GM12874 (cell line): ENCODE results near the gene GTPBP6.

Experiments
- TF ChIP-seq, protein P1 (sequence below): IDR thresholded peaks from 2 replicates; pipeline ENCODE4 v1.5.1; 2011; ENCODE audit warnings: low read depth, mild to moderate bottlenecking, control low read depth, low read length, moderate library complexity; ENCODE audit not compliant: insufficient read depth

The GTPBP6 gene

DNA sequence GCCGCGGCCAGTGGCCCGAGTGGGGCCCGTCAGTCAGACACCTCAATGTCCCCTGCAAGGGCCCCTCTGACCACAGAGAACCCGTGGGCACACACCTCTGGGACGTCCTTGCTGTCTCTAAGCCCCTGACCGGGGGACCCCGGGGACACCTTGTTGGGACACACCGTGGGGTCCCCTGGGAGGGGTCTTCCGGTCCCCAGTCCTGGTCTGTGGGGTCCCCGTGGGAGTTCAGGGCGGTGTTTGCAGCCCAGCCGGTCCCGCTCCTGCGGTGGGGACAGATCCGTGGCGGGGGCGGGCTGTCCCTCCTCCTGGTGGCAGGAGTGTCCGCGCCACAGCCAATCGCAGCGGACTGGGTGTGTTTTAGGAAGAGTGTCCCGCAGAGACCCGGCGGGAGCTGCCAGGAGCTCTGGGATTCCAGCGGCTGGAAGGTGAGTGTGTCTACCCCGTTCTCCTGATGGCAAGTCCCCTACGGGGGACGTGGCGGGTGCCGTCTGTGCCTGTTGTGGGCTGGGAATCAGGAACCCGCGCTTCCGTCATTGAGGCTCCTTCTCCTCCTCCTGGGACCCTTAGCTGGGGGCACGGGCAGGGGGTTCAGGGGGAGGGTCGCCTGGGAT lies 42.5 kb downstream of the GTPBP6 start:
- TF ChIP-seq, protein P1, sequence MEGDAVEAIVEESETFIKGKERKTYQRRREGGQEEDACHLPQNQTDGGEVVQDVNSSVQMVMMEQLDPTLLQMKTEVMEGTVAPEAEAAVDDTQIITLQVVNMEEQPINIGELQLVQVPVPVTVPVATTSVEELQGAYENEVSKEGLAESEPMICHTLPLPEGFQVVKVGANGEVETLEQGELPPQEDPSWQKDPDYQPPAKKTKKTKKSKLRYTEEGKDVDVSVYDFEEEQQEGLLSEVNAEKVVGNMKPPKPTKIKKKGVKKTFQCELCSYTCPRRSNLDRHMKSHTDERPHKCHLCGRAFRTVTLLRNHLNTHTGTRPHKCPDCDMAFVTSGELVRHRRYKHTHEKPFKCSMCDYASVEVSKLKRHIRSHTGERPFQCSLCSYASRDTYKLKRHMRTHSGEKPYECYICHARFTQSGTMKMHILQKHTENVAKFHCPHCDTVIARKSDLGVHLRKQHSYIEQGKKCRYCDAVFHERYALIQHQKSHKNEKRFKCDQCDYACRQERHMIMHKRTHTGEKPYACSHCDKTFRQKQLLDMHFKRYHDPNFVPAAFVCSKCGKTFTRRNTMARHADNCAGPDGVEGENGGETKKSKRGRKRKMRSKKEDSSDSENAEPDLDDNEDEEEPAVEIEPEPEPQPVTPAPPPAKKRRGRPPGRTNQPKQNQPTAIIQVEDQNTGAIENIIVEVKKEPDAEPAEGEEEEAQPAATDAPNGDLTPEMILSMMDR = no peak

DNA sequence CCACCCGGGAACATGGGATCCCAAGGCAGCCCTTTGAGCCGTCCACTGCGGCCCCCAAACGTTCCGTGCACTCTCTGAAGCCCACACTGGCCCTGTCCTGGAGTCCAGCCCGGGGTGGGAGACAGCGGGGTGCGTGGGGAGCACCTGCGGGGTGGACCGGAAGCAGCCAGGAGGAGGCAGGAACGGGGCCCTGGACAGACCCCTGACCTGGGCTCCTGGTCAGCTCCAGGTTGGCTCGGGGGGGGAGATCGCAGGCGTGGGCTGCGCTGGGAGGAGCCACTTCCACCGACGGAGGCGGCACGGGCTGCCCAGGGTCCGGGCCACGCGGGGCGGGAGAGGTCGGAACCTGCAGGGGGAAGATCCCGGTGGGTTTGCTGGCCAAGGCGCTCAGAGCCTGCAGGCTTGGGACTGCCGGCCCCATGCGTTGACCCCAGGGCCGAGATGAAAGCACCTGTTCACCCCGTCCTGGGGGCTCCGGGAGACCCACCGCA lies 43.1 kb downstream of the GTPBP6 start:
- TF ChIP-seq, protein P1 = no peak

DNA sequence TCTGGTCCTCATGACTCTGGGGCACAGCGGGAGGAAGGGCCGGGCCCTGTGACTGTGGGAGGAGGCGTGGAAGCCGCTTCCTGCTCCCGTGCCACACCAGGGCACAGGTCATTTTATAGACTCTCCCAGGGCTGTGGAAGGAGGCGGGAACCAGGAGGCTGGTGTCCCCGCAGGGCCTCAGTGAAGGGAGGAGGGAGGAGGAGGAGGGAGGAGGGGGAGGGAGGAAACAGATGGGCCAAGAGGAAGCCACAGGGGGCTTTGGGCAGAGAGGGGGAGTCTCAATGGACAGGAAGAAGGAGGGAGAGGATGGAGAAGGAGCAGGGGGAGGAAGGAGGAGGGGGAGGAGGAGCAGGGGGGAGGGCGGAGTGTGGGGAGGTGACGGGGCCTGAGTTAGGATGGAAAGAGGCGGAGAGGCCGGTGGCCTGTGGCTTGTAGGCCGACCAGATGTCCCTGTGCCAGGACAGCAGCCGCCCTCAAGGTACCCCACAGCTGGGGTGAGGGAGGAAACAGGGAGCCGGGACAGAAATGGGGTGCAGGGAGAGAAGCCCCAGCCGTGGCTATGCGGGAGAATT lies 43.6 kb downstream of the GTPBP6 start:
- TF ChIP-seq, protein P1 = no peak

DNA sequence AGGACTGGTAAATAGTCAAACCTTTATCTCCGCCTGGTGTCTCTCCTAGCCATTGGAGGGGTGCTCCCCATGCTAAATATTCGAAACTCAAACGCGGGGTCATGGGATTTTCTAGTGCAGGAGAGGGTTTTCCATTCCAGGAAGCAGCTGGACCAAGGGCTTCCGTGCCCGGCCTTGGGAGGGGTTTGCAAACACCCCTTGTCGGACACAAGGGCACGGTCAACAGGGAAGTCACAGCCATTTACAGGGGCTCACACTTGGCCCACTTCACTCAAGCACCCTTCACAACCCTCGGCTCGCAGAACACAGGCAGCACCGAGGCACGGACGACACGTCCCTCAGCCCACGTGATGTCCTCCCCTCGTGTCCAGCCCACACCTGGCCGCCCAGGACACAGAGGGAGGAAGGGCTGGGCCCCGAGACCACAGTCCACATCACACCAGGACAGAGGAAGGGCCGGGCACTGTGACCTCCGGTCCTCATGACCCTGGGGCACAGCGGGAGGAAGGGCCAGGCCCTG lies 47.7 kb downstream of the GTPBP6 start:
- TF ChIP-seq, protein P1 = no peak

DNA sequence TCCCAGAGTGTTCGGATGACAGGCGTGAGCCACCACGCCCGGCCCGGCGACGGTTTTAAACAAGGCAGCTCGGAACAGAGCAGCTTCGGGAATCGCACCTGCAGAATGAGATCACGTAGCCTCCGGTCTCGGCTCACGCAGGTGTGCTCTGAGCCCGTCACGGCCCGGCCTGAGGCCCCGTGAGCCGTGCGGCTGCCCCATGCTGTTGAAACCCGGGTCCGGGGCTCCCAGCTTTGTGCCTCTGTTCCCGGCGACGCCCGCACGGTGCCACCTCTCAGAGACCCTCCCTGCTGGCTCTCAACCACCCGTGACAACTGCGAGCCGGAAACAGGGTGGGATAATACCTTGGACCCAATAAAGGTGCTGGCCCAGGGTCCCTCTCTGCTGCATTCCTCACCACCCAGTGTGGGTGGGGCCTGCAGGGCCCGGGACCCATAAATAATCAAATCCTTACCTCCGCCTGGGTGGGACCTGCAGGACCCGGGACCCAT lies 50.8 kb downstream of the GTPBP6 start:
- TF ChIP-seq, protein P1 = no peak

DNA sequence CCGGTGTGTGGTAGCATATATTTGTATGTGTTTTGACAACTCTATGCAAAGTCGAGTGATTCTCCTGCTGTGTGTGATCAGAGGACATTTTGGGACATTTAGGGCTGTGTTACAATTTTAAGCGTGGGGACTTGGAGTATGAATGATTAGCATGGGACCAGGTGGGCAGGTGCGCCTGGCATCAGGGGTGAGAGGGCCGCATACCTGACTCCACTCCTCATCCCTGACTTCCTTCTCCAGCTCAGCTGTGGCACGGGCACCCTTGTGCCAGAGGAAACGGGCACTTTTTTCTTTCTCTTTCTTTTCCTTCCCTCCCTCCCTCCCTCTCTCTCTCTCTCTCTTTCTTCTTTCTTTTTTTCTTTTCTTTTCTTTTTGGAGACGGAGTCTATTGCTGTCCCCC lies 53.1 kb downstream of the GTPBP6 start:
- TF ChIP-seq, protein P1 = no peak

DNA sequence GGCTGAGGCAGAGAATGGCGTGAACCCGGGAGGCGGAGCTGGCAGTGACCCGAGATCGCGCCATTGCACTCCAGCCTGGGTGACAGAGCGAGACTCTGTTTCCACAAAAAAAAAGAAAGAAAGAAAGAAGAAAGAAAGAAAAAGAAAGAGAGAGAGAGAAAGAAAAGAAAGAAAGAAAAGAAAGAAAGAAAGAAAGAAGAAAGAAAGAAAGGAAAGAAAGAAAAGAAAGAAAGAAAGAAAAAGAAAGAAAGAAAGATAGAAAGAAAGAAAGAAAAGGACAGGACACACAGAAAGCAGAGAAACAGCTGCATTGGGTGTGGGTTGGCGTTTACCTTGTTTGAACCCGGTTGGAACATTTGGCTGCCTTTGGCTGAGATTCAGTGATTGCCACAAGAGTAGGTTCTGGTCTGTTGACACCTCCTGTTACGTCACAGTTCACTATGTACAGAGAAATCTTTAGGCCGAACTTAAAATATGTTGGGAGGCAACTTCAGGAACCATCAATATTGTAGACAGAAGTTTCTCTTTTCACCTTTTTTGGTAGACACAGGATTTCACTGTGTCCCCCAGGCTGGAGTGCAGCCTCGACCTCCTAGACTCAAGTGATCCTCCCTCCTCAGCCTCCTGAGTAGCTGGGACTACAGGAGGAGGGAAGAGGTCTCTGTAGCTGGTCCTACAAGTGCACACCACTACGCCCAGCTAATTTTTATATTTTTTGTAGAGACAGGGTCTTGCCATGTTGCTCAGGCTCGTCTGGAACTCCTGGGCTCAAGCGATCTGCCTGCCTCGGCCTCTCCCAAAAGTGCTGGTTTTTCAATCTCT lies 53.8 kb downstream of the GTPBP6 start:
- TF ChIP-seq, protein P1 = no peak
